RWPE1 (cell line): ENCODE measurements around the gene PDE11A.

Experiments
- CTCF ChIA-PET: fragments of 350-600 bp; sonication (Branson Sonifier 250); formaldehyde crosslinking; extraction: SDS; loops from one replicate; lab custom pipeline; 2021; lab: Yijun Ruan, JAX
- POLR2A ChIA-PET: fragments of 400-600 bp; formaldehyde crosslinking; extraction: SDS; loops from one replicate; lab custom pipeline; 2020; ENCODE audit warnings: antibody characterized with exemption; ENCODE audit not compliant: low non-redundant PET; lab: Yijun Ruan, JAX
- DNase-seq: peaks from one replicate; pipeline ENCODE4 v3.0.0; 2012; ENCODE audit warnings: low spot score
- H3K27ac ChIP-seq: fragments of 450-650 bp; 2 replicates; pipeline ENCODE4 v1.5.1; 2017
- CTCF ChIP-seq: fragments of 450-650 bp; conservative IDR thresholded peaks from 2 replicates; pipeline ENCODE4 v1.5.1; 2017; ENCODE audit warnings: low read depth, mild to moderate bottlenecking

PDE11A gene

GRCh38 chr2:177873915-177874314 is 198.7 kb downstream of the PDE11A start:
- DNase-seq: no peak
- CTCF ChIA-PET: no interaction called here
- H3K27ac ChIP-seq: no peak overlapping the region
- POLR2A ChIA-PET: no interaction called here
- TF ChIP-seq CTCF: no peak

GRCh38 chr2:177872286-177872685 is 200.3 kb downstream of the PDE11A start:
- ChIA-PET POLR2A (no interaction called here), CTCF (no interaction called here)
- no peak overlapping the region for H3K27ac ChIP-seq
- TF ChIP-seq CTCF: no peak
- no peak for DNase-seq

- DNase-seq: no peak
- no peak overlapping the region for H3K27ac ChIP-seq
- no peak for TF ChIP-seq CTCF
- ChIA-PET POLR2A (no interaction called here), CTCF (no interaction called here)
Observed at GRCh38 chr2:177869912-177870311, 202.7 kb downstream of the PDE11A start.

- ChIA-PET POLR2A (no interaction called here), CTCF (interaction anchor here (0.6 kb wide), 1 partner anchor 472 kb away, joined by 4 read pairs; no protein-coding TSS in a partner anchor)
- no peak for TF ChIP-seq CTCF
- H3K27ac ChIP-seq: no peak overlapping the region
- no peak for DNase-seq
Observed at GRCh38 chr2:177869209-177869608, 203.4 kb downstream of the PDE11A start.

GRCh38 chr2:177868806-177869205 is 203.8 kb downstream of the PDE11A start:
- ChIA-PET POLR2A (no interaction called here), CTCF (interaction anchor here (0.6 kb wide), 2 partner anchors 471 to 1781 kb away, joined by 3 to 4 read pairs; no protein-coding TSS in a partner anchor)
- no peak for DNase-seq
- TF ChIP-seq CTCF: no peak
- H3K27ac ChIP-seq: no peak overlapping the region

GRCh38 chr2:177857538-177857937 is 215.0 kb downstream of the PDE11A start:
- POLR2A ChIA-PET: no interaction called here

More at GRCh38 chr2:177857538-177857937, 215.0 kb downstream of the PDE11A start:
- no peak for TF ChIP-seq CTCF
- DNase-seq: no peak
- CTCF ChIA-PET: no interaction called here
- H3K27ac ChIP-seq: no peak overlapping the region
